NCI-H2081 treated with DMSO at 0.1 percent for 48 hours (cell line): ENCODE measurements around the gene SCN1A.
"Not testable (repeated sequence)": the region's sequence is repeated elsewhere in the genome, so short reads cannot be mapped to it uniquely, and the experiment has no call there.

ENCODE experiments used
- DNase-seq: peaks from one replicate; lab custom pipeline; 2025; lab: John Stamatoyannopoulos, UW

SCN1A gene

DNA sequence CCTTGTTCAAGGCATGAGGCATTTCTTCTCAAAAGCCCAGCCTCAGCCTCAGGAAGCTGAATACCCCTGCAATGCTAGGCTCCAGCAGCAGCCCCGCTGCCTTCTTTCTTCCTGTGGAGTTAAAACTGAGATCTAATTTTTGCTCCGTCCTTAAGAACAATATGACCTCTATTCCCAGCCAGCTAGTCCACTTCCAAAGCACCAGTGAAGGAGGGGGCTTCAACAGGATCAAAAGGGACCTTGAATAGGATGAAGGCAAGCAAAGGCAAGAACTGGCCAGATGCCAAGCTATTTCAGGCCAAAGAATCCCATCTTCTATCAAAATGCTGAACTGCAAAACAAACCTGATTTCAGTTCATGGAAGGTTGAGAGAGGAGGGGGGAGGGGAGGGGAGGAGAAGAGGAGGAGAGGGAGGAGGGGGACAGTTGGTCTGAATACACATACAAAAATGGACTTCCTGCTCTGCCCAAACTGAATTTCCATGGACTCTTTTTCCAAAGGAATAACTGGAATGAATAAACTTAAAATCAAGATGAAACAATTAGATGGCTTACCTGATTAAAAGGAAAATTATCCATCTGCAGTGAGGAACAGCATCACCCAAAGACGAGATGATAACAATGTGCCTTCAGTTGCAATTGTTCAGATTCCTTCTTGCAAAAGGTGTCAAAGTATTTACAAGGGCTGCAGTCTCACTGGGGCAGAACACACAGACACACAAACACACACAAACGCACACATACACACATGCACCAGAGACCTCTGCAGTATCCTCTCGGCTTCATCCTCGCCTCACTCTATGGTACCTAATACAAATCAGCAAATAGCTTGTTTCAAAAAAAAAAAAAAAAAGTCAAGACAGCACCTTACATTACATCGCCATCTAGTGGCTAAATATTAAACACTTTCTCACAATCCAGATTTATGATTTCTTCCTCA is at the start of gene SCN1A:
SCN1A (minus strand) TSS at position 804 of the 939 bp plus-strand sequence. CDS start 54,399 bp downstream, outside the sequence.
- DNase-seq, result peak; percentile 9

GRCh38 chr2:166173263-166173662 is 45.4 kb upstream of the SCN1A start:
- DNase-seq, result no peak

GRCh38 chr2:166171216-166171615 is 43.4 kb upstream of the SCN1A start:
- no peak for DNase-seq

DNA sequence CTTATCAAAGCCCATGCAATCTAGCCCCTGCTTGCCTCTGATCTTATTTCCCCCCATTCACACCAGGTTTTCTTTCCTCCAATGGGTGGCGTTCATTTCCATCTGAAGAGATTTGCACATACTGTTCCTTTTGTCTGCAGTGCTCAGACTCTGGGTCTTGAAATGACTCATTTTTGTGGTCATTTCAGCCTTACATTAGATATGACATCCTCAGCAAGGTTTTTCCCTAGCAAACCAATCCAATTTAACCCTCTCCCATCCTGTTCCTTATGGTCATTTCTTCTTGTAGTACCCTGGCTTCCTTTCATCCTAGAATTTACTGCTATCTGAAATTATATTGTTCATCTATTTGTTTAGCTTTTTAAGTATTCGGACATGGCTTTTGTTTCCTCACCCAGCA is 42.5 kb upstream of the SCN1A start:
- no peak for DNase-seq

GRCh38 chr2:166167449-166167848 is 39.6 kb upstream of the SCN1A start:
- no peak for DNase-seq

DNA sequence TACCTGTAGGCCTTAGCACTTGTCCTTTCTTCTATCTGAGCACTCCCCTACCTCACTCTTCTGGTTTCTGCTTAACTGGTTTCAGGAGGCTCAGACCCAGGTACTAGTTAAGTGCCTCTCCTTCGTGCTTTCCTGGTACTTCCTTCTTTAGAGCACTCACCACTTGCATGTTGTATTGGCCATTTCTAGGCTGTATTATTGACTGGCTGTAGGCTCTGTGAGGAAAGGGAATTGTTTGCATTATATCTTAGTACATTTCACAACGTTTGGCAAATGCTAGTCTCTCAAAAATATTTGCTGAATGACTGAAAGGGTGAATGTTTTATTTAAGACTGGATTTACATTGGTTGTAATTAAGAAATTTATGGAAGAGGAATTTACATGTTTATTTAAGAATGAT is 36.0 kb upstream of the SCN1A start:
- DNase-seq, result no peak

- no peak for DNase-seq
Observed at GRCh38 chr2:166158546-166158945, 30.7 kb upstream of the SCN1A start.

DNA sequence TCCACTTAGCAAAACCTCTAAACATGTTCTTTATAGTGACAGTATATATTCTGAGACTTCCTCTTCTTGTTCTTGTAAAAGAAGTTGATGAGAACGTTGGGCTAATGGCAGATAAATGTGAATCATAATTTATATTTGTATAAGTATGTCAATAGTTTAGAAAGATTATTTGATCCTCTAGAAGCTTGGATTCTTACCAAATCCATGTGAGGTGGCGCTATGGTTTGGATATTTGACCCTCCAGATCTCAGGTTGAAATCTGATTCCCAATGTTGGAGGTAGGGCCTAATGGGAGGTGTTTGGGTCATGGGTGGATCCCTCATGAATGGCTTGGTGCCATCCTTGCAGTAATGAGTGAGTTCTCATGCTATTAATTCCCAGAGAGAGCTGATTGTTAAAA is 29.8 kb upstream of the SCN1A start:
- DNase-seq, result no peak

DNA sequence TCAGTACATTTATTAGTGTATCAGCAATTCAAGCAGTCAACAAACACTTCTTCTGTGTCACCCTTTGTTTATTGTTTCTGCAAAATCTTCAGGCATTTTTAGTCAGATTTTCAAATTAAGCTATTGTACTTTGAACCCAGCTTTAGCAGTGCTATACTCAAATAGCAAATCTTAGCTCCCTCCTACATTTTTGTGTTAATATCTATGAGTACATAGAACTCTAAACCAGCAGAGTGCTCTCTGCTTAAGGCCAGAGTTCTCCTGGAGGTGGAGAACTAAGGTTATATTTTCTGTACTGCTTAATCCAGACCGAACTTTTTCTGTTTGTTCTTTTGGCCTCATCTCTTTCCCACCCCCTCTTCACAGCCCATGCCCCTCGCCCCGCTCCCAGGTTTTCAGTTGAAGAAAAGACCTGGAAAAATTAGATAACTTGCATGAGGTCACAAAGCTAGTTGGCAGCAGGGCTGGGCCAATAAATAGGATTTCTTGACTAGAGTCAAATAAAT is 29.2 kb upstream of the SCN1A start:
- no peak for DNase-seq

DNA sequence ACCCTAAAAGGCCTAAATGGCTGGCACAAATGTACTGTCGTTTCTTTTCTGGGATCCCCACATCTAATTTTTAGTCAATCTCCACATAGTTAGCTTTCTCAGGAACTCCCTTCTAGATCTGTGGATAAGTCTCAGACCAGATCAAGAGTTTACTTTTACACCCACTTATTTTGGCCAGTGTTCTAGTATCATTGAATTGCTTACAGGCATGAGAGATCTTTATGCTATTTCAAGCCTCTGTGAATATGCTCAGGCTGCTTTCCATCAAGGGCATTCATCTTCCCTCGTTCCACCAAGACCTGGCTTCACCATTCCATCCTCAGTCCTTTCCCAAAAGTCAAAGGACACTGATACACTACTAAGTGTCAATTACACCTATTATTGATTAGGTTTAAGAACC is 27.8 kb upstream of the SCN1A start:
- DNase-seq, result no peak

DNA sequence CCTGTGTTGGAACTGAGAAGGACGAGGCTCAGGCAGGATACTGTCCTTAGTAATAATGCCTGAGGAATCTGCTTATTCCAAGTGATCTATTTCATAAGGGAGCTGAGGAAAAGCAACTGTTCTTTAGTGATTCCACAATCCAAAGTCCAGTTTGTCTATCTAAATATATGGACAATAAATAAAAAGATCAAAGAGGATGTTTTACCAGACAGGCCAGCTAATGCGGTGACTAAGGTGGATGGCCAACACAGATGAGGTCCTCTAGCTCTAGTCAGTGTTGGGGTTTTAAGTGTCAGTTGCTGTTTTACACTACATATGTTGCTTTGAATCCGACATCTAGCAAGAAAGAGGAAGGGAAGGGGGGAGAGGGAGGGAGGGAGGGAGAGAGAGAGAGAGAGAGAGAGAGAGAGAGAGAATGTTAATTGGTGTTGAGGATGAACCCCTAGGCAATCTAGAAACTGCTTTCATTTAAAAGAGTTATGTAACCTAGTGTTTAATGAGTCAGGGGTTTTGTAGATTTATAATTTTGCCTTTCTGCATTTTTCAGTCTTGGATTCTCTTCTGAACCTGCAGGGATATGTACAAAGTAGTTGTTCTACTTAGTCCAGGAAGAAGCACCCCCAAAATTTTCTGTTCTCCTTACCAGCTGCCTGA is 27.0 kb upstream of the SCN1A start:
- no peak for DNase-seq

- DNase-seq, result no peak
Observed at GRCh38 chr2:166152064-166152463, 24.2 kb upstream of the SCN1A start.

GRCh38 chr2:166148500-166149400 is 20.9 kb upstream of the SCN1A start:
- no peak for DNase-seq

- no peak for DNase-seq
Observed at GRCh38 chr2:166147883-166148282, 20.1 kb upstream of the SCN1A start.

DNA sequence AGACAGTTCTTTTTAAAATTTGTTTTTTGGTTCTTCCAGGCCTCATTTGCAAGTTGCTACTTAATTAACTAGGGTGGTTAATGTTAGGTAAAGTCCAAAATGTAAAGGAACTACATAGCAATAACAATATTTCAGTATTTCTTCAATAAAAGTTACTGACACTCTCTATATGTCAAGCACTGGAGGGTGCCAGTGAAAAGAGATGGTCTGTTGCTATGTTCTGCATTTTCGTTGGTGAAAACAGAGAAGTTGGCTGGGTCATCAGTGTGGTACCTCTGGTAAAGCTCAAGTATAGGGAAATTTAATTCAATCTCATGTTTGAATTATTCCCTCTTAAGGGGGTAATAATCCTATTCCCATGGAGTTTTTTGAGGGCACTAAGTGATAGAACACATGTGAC is 16.3 kb upstream of the SCN1A start:
- no peak for DNase-seq

- no peak for DNase-seq
Observed at GRCh38 chr2:166140932-166141331, 13.1 kb upstream of the SCN1A start.

- no peak for DNase-seq
Observed at GRCh38 chr2:166140475-166140874, 12.7 kb upstream of the SCN1A start.

GRCh38 chr2:166139479-166139878 is 11.7 kb upstream of the SCN1A start:
- not testable (repeated sequence) for DNase-seq

DNA sequence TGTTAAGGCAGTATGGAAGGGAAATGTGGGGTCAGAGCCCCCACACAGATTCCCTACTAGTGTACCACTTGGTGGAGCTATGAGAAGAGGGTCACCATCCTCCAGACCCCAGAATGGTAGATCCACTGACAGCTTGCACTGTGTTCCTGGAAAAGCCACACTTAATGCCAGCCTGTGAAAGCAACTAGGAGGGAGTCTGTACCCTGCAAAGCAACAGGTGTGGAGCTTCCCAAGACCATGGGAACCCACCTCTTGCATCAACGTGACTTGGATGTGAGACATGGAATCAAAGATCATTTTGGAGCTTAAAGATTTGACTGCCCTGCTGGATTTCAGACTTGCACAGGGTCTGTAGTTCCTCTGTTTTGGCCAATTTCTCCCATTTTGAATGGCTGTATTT is 10.8 kb upstream of the SCN1A start:
- DNase-seq, result no peak

DNA sequence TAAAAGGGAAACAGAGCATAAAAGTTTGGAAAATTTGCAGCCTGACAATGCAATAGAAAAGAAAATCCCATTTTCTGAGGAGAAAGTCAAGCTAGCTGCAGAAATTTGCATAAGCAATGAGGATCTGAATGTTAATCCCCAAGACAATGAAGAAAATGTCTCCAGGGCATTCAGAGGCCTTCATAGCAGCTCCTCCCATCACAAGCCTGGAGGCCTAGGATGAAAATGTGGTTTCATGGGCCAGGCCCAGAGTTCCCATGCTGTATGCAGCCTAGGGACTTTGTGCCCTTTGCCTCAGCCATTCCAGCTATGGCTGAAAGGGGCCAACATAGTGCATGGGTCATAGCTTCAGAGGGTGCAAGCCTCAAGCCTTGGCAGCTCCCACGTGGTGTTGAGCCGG is 10.3 kb upstream of the SCN1A start:
- DNase-seq, result no peak

DNA sequence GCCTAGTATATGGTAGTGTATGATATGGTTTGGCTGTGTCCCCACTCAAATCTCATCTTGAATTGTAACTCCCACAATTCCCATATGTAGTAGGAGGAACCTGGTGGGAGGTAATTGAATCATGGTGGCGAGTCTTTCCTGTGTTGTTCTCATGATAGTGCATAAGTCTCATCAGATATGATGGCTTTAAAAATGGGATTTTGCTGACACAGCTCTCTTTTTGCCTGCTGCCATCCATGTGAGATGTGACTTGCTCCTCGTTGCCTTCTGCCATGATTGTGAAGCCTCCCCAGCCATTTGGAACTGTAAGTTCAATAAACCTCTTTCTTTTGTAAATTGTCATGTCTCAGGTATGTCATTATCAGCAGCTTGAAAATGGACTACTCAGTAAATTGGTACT is 9.5 kb upstream of the SCN1A start:
- DNase-seq, result no peak

DNA sequence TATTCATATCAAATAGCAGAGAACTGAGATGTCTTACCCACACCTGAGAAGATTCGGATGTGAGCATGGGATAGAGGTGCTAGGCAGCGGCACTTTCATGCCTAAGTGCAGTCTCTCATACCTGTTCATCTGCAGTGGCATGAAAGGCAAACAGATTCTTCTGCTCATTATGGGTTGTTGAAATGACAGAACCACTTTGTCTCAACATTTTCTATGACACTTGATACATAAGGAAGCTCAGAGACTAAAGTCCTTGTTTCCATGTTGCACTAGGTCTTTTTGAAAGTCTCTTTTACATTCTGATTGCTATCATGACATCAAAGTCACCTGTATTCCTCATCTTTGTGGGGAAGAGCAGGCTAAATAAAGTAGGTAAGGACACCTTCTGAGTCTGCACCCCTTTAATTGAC is 8.0 kb upstream of the SCN1A start:
- no peak for DNase-seq
